Measurements from ENCODE around the gene SPACA5.
"Not testable (repeated sequence)": the region's sequence is repeated elsewhere in the genome, so short reads cannot be mapped to it uniquely, and the experiment has no call there.

The SPACA5 gene

GRCh38 chrX:48006688-48007087, at the start of gene SPACA5:
TSS of gene SPACA5 (plus strand) at chrX:48006988. CDS start at chrX:48007803, 815 bp downstream.
- DNase-seq = not testable (repeated sequence)

GRCh38 chrX:47958206-47958605, 48.6 kb upstream of the SPACA5 start:
- DNase-seq = not testable (repeated sequence)

GRCh38 chrX:47958761-47959342, 47.9 kb upstream of the SPACA5 start:
- no peak for DNase-seq

- DNase-seq = no peak
Measured at GRCh38 chrX:47960406-47960805, 46.4 kb upstream of the SPACA5 start.

- DNase-seq = not testable (repeated sequence)
Measured at GRCh38 chrX:47961830-47962229, 45.0 kb upstream of the SPACA5 start.

- not testable (repeated sequence) for DNase-seq
Measured at GRCh38 chrX:47965526-47965925, 41.3 kb upstream of the SPACA5 start.

- no peak for DNase-seq
Measured at GRCh38 chrX:47973235-47973634, 33.6 kb upstream of the SPACA5 start.

GRCh38 chrX:47976254-47977151, 30.3 kb upstream of the SPACA5 start:
- no peak for DNase-seq

- no peak for DNase-seq
Measured at GRCh38 chrX:47991263-47992094, 15.3 kb upstream of the SPACA5 start.

GRCh38 chrX:47992095-47992380, 14.8 kb upstream of the SPACA5 start:
- no peak for DNase-seq

- no peak for DNase-seq
Measured at GRCh38 chrX:47992669-47993068, 14.1 kb upstream of the SPACA5 start.

- DNase-seq = no peak
Measured at GRCh38 chrX:48001260-48001659, 5.5 kb upstream of the SPACA5 start.

GRCh38 chrX:48002319-48002718, 4.5 kb upstream of the SPACA5 start:
- no peak for DNase-seq

- no peak for DNase-seq
Measured at GRCh38 chrX:48002929-48003328, 3.9 kb upstream of the SPACA5 start.

- no peak for DNase-seq
Measured at GRCh38 chrX:48003367-48003757, 3.4 kb upstream of the SPACA5 start.

GRCh38 chrX:48003758-48004457, 2.9 kb upstream of the SPACA5 start, which contains the start of gene ZNF182:
TSS of gene ZNF182 (minus strand) at chrX:48003989. CDS start at chrX:48002609, 1,380 bp downstream.
- DNase-seq = peak; percentile 73

GRCh38 chrX:48009445-48009960, 2.7 kb downstream of the SPACA5 start:
- DNase-seq = not testable (repeated sequence)

- not testable (repeated sequence) for DNase-seq
Measured at GRCh38 chrX:48016583-48017310, 10.0 kb downstream of the SPACA5 start.

- not testable (repeated sequence) for DNase-seq
Measured at GRCh38 chrX:48019892-48020291, 13.1 kb downstream of the SPACA5 start.

- DNase-seq = not testable (repeated sequence)
Measured at GRCh38 chrX:48020472-48020871, 13.7 kb downstream of the SPACA5 start.

- DNase-seq = peak; percentile 31
Measured at GRCh38 chrX:48021026-48021900, 14.5 kb downstream of the SPACA5 start.

All from GF-D8 (cell line).